Right hindlimb (tissue), 1 donor: ENCODE data around the gene PATZ1.

Experiments
- DNase-seq: peaks from one replicate; pipeline ENCODE4 v3.0.0-alpha.2; 2018

PATZ1 gene

GRCh38 chr22:31281733-31282132 lies 64.4 kb downstream of the PATZ1 start:
- no peak for DNase-seq

DNA sequence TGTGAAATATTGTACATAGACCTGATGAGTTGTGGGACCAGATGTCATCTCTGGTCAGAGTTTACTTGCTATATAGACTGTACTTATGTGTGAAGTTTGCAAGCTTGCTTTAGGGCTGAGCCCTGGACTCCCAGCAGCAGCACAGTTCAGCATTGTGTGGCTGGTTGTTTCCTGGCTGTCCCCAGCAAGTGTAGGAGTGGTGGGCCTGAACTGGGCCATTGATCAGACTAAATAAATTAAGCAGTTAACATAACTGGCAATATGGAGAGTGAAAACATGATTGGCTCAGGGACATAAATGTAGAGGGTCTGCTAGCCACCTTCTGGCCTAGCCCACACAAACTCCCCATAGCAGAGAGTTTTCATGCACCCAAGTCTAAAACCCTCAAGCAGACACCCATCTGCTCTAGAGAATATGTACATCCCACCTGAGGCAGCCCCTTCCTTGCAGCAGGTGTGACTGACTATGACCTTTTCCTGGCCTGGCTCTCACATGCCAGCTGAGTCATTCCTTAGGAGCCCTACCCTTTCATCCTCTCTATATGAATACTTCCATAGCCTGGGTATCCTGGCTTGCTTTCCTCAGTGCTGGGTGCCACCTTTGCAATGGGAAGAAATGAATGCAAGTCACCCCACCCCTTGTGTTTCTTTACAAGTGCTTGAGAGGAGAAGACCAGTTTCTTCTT lies 66.2 kb downstream of the PATZ1 start:
- no peak for DNase-seq

GRCh38 chr22:31279327-31279669 lies 66.8 kb downstream of the PATZ1 start:
- DNase-seq: no peak

DNA sequence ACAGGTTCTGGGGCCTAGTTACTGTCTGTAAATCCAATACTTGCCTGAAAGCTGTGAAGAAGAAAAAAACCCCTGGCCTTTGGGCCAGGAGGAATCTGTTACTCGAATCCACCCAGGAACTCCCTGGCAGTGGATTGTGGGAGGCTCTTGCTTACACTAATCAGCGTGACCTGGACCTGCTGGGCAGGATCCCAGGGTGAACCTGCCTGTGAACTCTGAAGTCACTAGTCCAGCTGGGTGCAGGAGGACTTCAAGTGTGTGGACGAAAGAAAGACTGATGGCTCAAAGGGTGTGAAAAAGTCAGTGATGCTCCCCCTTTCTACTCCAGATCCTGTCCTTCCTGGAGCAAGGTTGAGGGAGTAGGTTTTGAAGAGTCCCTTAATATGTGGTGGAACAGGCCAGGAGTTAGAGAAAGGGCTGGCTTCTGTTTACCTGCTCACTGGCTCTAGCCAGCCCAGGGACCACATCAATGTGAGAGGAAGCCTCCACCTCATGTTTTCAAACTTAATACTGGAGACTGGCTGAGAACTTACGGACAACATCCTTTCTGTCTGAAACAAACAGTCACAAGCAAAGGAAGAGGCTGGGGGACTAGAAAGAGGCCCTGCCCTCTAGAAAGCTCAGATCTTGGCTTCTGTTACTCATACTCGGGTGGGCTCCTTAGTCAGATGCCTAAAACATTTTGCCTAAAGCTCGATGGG lies 67.4 kb downstream of the PATZ1 start:
- no peak for DNase-seq

- no peak for DNase-seq
Observed at GRCh38 chr22:31278151-31278621, 68.0 kb downstream of the PATZ1 start.

DNA sequence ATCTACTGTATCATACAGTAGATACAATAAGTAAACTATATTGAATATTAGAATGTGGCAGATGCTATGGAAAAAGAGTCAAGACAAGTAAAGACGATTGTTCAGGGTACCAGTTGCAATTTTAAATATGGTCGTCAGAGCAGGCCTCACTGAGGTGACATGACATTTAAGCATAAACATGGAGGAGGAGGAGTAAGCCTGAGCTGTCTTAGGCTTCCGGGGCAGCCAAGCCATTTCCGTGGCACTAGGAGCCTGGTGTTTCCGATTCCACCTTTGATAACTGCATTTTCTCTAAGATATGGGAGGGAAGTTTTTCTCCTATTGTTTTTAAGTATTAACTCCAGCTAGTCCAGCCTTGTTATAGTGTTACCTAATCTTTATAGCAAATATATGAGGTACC lies 68.4 kb downstream of the PATZ1 start:
- DNase-seq: no peak

DNA sequence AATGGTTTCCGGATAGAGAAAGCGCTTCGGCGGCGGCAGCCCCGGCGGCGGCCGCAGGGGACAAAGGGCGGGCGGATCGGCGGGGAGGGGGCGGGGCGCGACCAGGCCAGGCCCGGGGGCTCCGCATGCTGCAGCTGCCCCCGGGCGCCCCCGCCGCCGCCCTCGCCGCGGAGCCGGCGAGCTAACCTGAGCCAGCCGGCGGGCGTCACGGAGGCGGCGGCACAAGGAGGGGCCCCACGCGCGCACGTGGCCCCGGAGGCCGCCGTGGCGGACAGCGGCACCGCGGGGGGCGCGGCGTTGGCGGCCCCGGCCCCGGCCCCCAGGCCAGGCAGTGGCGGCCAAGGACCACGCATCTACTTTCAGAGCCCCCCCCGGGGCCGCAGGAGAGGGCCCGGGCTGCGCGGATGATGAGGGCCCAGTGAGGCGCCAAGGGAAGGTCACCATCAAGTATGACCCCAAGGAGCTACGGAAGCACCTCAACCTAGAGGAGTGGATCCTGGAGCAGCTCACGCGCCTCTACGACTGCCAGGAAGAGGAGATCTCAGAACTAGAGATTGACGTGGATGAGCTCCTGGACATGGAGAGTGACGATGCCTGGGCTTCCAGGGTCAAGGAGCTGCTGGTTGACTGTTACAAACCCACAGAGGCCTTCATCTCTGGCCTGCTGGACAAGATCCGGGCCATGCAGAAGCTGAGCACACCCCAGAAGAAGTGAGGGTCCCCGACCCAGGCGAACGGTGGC lies 69.5 kb downstream of the PATZ1 start:
- DNase-seq: no peak
